ENCODE data around the gene SDSL.

GRCh38 chr12:113477842-113478215 is 55.6 kb downstream of the SDSL start:
- TF ChIP-seq ZNF592 (IDR thresholded peaks at IDR 0.05) (no peak), USF2 (IDR thresholded peaks at IDR 0.05; ENCODE audit: borderline replicate concordance, low read depth, low read length) (no peak), RBBP5 (conservative IDR thresholded peaks at IDR 0.05) (no peak), TAF1 (IDR thresholded peaks at IDR 0.05; ENCODE audit: borderline replicate concordance, low read depth, low read length) (no peak), RELA (IDR thresholded peaks at IDR 0.05; ENCODE audit: borderline replicate concordance, partially characterized antibody) (no peak), BRCA1 (IDR thresholded peaks at IDR 0.05; ENCODE audit: low read depth, low read length) (no peak), CREB1 (IDR thresholded peaks at IDR 0.05; ENCODE audit: low read depth) (no peak), SUZ12 (IDR thresholded peaks at IDR 0.05; ENCODE audit: unreplicated experiment) (no peak), MTA2 (IDR thresholded peaks at IDR 0.05; ENCODE audit: low read depth) (no peak), NRF1 (conservative IDR thresholded peaks at IDR 0.05; ENCODE audit: low read depth, low read length) (no peak), CEBPB (IDR thresholded peaks at IDR 0.05; ENCODE audit: borderline replicate concordance in 1 of 2, low read depth in 2 of 2, low read length in 2 of 2) (no peak)
